ENCODE data around the gene NPIPB13. TPM values are rescaled to one million over a fixed set of nuclear protein-coding genes. Genes with fewer than 3 reads are reported as not detected.
"Not testable (repeated sequence)": the region's sequence is repeated elsewhere in the genome, so short reads cannot be mapped to it uniquely, and the experiment has no call there.

Gene NPIPB13
- total RNA-seq = 10 to 100 TPM in 1 of 2 experiments, 1 to 10 TPM in 1; 9.0 to 11.4 TPM

- H3K27me3 Mint-ChIP-seq; H3K4me3 Mint-ChIP-seq; H3K36me3 Mint-ChIP-seq (ENCODE audit: low read depth); H3K27ac Mint-ChIP-seq; POLR2A ChIA-PET; H3K4me1 Mint-ChIP-seq; CTCF ChIA-PET; DNase-seq; H3K9me3 Mint-ChIP-seq: not testable (repeated sequence)
These were observed at the start of gene NPIPB13 for GRCh38 chr16:30248379-30248778. NPIPB13 (minus strand) TSS chr16:30248479; CDS start chr16:30245573, 2,906 bp downstream.

GRCh38 chr16:30282357-30282756 is 34.1 kb upstream of the NPIPB13 start:
- H3K27me3 Mint-ChIP-seq; H3K36me3 Mint-ChIP-seq (ENCODE audit: low read depth); POLR2A ChIA-PET; H3K4me1 Mint-ChIP-seq; H3K9me3 Mint-ChIP-seq; H3K4me3 Mint-ChIP-seq; H3K27ac Mint-ChIP-seq; DNase-seq: not testable (repeated sequence)
- CTCF ChIA-PET = interaction anchor here (0.6 kb wide), 1 partner anchor 467 kb away, joined by 3 read pairs; the partner anchor contains the start of gene PAGR1

GRCh38 chr16:30278523-30278922 is 30.2 kb upstream of the NPIPB13 start:
- DNase-seq; H3K9me3 Mint-ChIP-seq; H3K27ac Mint-ChIP-seq; H3K4me1 Mint-ChIP-seq; H3K4me3 Mint-ChIP-seq; H3K27me3 Mint-ChIP-seq; CTCF ChIA-PET; POLR2A ChIA-PET; H3K36me3 Mint-ChIP-seq (ENCODE audit: low read depth): not testable (repeated sequence)

GRCh38 chr16:30217082-30217481 is 31.2 kb downstream of the NPIPB13 start:
- H3K27me3 Mint-ChIP-seq; CTCF ChIA-PET; H3K9me3 Mint-ChIP-seq; H3K27ac Mint-ChIP-seq; H3K4me1 Mint-ChIP-seq; H3K4me3 Mint-ChIP-seq; H3K36me3 Mint-ChIP-seq (ENCODE audit: low read depth); POLR2A ChIA-PET: not testable (repeated sequence)
- DNase-seq = peak; percentile 5

- H3K27ac Mint-ChIP-seq; H3K36me3 Mint-ChIP-seq (ENCODE audit: low read depth); H3K9me3 Mint-ChIP-seq; H3K4me3 Mint-ChIP-seq; H3K27me3 Mint-ChIP-seq; POLR2A ChIA-PET; CTCF ChIA-PET; H3K4me1 Mint-ChIP-seq; DNase-seq: not testable (repeated sequence)
These were observed 36.9 kb downstream of the NPIPB13 start for GRCh38 chr16:30211414-30211813.

- H3K27me3 Mint-ChIP-seq; CTCF ChIA-PET; H3K9me3 Mint-ChIP-seq; H3K36me3 Mint-ChIP-seq (ENCODE audit: low read depth); H3K4me3 Mint-ChIP-seq; DNase-seq; H3K27ac Mint-ChIP-seq; H3K4me1 Mint-ChIP-seq; POLR2A ChIA-PET: not testable (repeated sequence)
These were observed 39.2 kb downstream of the NPIPB13 start for GRCh38 chr16:30209032-30209431.

- H3K4me3 Mint-ChIP-seq; POLR2A ChIA-PET; H3K27me3 Mint-ChIP-seq; H3K27ac Mint-ChIP-seq; DNase-seq; H3K36me3 Mint-ChIP-seq (ENCODE audit: low read depth); H3K9me3 Mint-ChIP-seq; H3K4me1 Mint-ChIP-seq: not testable (repeated sequence)
- CTCF ChIA-PET = interaction anchor here (0.6 kb wide), 1 partner anchor 272 kb away, joined by 3 read pairs; no protein-coding TSS in a partner anchor
These were observed 41.1 kb downstream of the NPIPB13 start for GRCh38 chr16:30207063-30207704.

- H3K9me3 Mint-ChIP-seq; H3K27ac Mint-ChIP-seq; POLR2A ChIA-PET; CTCF ChIA-PET; H3K27me3 Mint-ChIP-seq; H3K4me1 Mint-ChIP-seq; DNase-seq; H3K36me3 Mint-ChIP-seq (ENCODE audit: low read depth); H3K4me3 Mint-ChIP-seq: not testable (repeated sequence)
These were observed 42.0 kb downstream of the NPIPB13 start for GRCh38 chr16:30206252-30206651.

GRCh38 chr16:30205541-30206236 is 42.6 kb downstream of the NPIPB13 start:
- H3K27me3 Mint-ChIP-seq; H3K4me3 Mint-ChIP-seq; H3K27ac Mint-ChIP-seq; H3K4me1 Mint-ChIP-seq; H3K36me3 Mint-ChIP-seq (ENCODE audit: low read depth); CTCF ChIA-PET; H3K9me3 Mint-ChIP-seq; POLR2A ChIA-PET: not testable (repeated sequence)
- DNase-seq = peak; percentile 5

- POLR2A ChIA-PET; H3K4me1 Mint-ChIP-seq; H3K4me3 Mint-ChIP-seq; H3K27ac Mint-ChIP-seq; H3K9me3 Mint-ChIP-seq; H3K36me3 Mint-ChIP-seq (ENCODE audit: low read depth); CTCF ChIA-PET; H3K27me3 Mint-ChIP-seq; DNase-seq: not testable (repeated sequence)
These were observed 48.5 kb downstream of the NPIPB13 start for GRCh38 chr16:30199608-30200343.

GRCh38 chr16:30199049-30199448 is 49.2 kb downstream of the NPIPB13 start, which contains the start of gene SULT1A3:
SULT1A3 (plus strand) TSS chr16:30199255; CDS start chr16:30200729, 1,474 bp downstream.
- CTCF ChIA-PET; H3K4me3 Mint-ChIP-seq; H3K9me3 Mint-ChIP-seq; H3K36me3 Mint-ChIP-seq (ENCODE audit: low read depth); H3K27ac Mint-ChIP-seq; POLR2A ChIA-PET; H3K27me3 Mint-ChIP-seq; H3K4me1 Mint-ChIP-seq; DNase-seq: not testable (repeated sequence)

All from activated CD4-positive, alpha-beta T cell treated with anti-CD3 and anti-CD28 coated beads, Interleukin-2, amount 10 ng/mL, durations not matched to agents 7 days and 5 days (primary cell).